Activated CD4-positive, alpha-beta T cell treated with anti-CD3 and anti-CD28 coated beads for 1 hour (primary cell): ENCODE data around the gene EXOC3L1.

Experiments
- DNase-seq: peaks from one replicate; pipeline ENCODE4 v3.0.0-alpha.2; 2020

The EXOC3L1 gene, protein sequence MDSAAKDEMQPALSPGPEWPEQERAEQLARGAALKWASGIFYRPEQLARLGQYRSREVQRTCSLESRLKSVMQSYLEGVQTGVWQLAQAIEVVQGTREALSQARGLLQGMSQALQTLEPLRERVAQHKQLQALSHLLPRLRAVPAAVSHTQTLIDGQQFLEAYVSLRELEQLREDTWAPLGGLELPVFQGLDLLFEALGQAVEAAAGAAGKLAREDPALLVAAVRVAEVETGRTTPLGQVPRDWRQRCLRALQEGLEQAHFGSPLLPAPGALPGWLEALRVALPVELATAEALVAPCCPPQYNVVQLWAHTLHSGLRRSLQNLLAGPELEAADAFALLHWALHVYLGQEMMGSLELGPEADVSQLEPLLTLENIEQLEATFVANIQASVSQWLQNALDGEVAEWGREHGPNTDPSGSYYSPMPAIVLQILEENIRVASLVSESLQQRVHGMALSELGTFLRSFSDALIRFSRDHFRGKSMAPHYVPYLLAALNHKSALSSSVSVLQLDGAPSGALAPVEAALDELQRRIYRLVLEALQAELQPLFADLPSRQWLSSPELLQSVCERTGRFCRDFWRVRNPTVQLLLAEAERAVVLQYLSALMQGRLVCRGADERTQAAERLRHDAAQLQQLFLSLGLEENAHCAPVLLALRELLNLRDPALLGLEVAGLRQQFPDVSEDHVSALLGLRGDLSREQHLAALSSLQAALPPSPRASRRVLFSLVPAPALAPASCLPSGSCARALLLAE

GRCh38 chr16:67190041-67190440 lies at the start of gene EXOC3L1:
EXOC3L1 (minus strand) TSS chr16:67190136; CDS start chr16:67189676, 460 bp downstream.
- DNase-seq = no peak

- DNase-seq = no peak
These were observed 49.0 kb upstream of the EXOC3L1 start for GRCh38 chr16:67238806-67239470.

GRCh38 chr16:67238278-67238575 lies 48.3 kb upstream of the EXOC3L1 start:
- DNase-seq = no peak

GRCh38 chr16:67237396-67238277 lies 47.7 kb upstream of the EXOC3L1 start:
- no peak for DNase-seq

DNA sequence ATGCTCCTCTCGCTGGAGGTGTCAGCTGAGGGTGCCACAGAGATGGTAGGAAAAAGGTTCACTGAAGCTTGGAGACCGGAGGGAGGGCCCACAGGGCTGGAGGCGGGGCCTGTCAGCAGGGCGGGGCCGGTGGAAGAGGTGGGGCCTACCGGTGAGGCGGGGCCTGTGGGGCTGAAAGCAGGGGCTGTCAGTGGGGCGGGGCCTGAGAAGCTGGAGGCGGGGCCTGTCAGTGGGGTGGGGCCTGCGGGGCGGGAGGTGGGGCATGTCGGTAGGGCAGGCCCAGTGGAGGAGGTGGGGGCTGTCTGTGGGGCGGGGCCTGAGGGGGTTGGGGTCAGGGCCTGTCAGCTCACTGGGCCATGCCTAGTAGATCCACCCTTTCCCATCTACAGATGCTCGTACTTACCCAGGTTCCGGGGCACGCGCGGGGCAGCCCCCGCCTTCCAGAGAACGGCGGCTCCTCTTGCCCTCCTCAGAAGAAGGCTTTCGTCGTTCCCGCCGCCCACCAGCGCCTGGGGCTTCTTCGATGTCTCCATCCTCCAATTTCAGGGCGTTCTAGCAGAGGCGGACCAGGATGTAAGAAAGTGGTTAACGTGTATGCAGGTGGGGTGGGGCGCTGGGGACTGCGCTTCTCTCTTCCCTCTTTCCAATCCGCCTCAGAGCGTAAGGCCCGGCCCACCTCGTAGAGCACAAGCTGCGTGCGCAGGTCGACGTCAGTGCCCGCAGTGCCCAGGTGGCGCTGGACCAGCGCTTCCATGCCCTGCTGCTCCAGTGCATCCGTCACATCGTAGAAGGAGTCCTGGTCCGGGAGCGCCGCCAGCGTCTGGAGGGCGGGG lies 46.8 kb upstream of the EXOC3L1 start:
- DNase-seq = peak; percentile 52

GRCh38 chr16:67235816-67236562 lies 46.1 kb upstream of the EXOC3L1 start:
- DNase-seq = peak; percentile 15

DNA sequence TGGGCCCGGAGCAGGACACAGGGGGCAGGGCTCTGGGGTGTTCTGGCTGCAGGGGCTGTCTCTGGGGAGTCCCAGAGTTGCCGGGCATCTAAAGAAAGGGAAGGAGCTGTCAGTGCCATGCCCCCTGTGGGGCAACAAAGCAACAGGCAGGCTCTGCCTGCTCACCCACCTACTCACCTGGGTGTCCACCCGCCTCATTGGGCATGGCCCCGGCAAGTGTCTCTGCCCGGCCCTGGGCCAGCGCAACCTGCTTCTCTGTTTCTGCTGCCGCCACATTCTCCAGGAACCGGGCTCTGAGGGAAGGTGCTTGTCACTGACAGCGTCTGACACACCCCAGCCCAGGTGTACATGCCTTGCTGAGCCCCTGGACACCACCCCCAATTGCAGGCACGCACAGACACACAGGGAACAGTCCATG lies 44.3 kb upstream of the EXOC3L1 start:
- no peak for DNase-seq

DNA sequence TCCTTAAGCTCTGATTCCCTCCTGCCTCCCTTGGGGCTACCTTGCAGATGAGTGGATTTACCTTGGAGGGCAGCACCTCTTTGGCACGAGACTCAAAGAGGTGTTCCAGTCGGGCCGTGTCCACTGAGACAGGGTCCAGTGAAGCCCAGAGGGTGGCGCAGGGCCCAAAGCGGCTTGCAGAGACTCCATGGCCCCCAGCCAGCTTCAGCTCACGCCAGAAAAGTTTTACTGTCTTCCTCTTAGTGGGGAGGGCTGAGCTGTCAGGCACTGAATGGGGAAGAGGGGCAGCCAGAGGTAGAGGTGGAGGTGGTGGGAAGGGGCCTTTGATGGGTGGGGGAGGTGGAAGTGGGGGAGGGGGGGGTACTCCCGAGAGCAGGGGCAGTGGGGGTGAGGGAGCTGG lies 43.7 kb upstream of the EXOC3L1 start:
- no peak for DNase-seq

GRCh38 chr16:67230809-67231660 lies 41.1 kb upstream of the EXOC3L1 start:
- no peak for DNase-seq

GRCh38 chr16:67229906-67230808 lies 40.2 kb upstream of the EXOC3L1 start:
- DNase-seq = no peak

DNA sequence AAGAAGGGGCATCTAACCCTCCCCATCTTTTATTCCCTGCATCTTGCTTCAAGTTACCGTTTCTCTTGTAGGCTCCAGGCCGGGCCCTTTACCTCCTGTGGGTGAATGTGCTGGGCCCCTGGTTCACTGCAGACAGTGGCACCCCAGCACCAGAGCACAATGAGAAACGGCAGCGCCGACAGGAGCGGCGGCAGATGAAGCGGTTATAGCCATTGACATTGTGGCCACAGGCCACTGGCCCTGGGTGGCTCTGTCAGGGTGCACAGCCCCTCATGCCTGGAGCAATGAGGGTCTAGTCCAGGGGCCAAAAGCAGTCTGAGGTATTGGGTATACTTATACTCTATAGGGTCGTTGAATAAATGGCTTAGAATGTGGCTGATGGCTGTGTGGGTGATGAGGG lies 39.0 kb upstream of the EXOC3L1 start:
- DNase-seq = no peak

- DNase-seq = no peak
These were observed 38.3 kb upstream of the EXOC3L1 start for GRCh38 chr16:67228034-67228785.

GRCh38 chr16:67227567-67227921 lies 37.6 kb upstream of the EXOC3L1 start:
- DNase-seq = no peak

GRCh38 chr16:67226804-67227566 lies 37.0 kb upstream of the EXOC3L1 start, which contains the start of gene TMEM208:
TMEM208 (plus strand) TSS chr16:67227130; CDS start chr16:67227219, 89 bp downstream.
- peak; percentile 97 for DNase-seq

GRCh38 chr16:67226295-67226803 lies 36.4 kb upstream of the EXOC3L1 start:
- no peak for DNase-seq

- DNase-seq = no peak
These were observed 34.1 kb upstream of the EXOC3L1 start for GRCh38 chr16:67223992-67224391.
